NCI-H1436 treated with DMSO at 0.1 percent for 48 hours (cell line): ENCODE measurements around the gene TERT.

Experiments used
- DNase-seq: peaks from one replicate; lab custom pipeline; 2025; lab: John Stamatoyannopoulos, UW

The TERT gene

DNA sequence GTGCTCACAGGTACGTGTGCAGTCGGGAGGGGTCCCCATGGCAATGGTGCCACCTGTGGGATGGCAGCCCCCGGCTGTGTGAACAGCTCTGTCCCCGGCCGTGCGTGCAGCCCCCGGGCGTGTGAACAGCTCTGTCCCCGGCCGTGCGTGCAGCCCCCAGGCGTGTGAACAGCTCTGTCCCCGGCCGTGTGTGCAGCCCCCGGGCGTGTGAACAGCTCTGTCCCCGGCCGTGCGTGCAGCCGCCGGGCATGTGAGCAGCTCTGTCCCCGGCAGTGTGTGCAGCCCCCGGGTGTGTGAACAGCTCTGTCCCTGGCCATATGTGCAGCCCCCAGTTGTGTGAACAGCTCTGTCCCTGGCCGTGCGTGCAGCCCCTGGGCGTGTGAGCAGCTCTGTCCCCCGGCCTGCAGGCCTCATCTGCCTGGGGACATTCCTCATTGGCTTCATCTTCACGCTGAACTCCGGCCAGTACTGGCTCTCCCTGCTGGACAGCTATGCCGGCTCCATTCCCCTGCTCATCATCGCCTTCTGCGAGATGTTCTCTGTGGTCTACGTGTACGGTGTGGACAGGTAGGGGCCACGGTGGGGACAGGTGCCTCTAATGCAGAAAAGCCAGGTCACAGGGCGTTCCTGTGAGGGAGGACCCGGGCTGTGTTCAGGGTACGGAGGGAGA is 75.6 kb downstream of the TERT start:
- no peak for DNase-seq

- DNase-seq = no peak
Measured at GRCh38 chr5:1218351-1219080, 76.4 kb downstream of the TERT start.

DNA sequence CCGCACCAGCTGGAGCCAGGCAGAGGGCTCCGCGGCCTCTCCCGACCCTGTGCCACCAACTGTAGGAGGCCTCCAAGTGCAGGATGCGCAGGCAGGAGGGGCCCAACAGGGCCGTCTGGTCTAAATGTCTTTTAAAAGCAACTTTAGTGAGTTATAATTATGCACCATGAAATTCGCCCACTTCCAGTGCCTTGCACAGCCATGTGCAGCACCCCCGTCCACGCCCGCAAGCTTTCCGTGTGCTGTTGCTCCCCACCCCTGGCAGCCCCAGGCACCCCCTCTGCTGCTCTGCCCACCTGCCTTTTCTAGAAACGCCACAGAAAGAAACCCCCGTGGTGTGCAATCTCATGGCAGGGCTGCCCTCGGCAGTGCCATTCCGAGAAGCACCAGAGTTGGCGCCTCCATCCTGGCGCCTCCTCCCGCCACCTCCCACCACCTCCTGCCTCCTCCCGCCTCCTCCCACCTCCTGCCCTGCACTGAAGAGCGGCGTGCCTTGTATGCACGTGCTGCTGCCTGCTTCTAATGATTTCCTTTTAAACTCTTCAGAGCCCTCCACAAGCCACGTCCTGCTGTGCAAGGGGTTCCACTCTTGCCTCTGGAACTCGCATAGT is 77.2 kb downstream of the TERT start:
- no peak for DNase-seq

- no peak for DNase-seq
Measured at GRCh38 chr5:1216918-1217295, 78.0 kb downstream of the TERT start.

GRCh38 chr5:1216211-1216917 is 78.5 kb downstream of the TERT start:
- DNase-seq = no peak

GRCh38 chr5:1215320-1216096 is 79.4 kb downstream of the TERT start:
- no peak for DNase-seq

- peak; percentile 54 for DNase-seq
Measured at GRCh38 chr5:1214936-1215220, 80.0 kb downstream of the TERT start.

- DNase-seq = no peak
Measured at GRCh38 chr5:1214163-1214935, 80.5 kb downstream of the TERT start.

DNA sequence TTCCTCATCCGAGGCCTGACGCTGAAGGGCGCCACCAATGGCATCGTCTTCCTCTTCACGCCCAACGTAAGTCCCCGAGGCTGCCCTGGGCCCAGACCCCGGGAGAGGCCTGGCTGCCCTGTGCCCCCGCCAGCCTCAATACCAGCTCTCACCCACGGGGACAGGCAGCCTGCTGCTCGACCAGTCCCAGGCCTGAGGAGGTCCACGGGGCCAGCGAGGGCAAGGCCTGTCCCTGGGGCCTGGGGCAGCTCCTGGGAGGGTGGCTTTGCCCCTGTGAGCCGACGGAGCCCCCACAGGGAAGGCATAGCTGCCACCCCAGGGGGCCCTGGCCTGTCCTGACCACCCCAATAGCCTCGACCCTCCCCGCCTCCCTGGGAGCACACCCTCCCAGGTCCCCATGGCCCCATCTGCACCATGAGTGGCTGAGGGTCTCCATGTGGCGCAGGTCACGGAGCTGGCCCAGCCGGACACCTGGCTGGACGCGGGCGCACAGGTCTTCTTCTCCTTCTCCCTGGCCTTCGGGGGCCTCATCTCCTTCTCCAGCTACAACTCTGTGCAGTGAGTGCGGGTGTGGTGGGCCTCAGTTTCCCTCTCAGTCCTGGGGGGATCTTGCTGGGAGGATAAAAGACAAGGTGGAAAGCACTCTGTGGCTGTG is 81.2 kb downstream of the TERT start:
- no peak for DNase-seq

- DNase-seq = no peak
Measured at GRCh38 chr5:1212881-1213280, 82.0 kb downstream of the TERT start.

DNA sequence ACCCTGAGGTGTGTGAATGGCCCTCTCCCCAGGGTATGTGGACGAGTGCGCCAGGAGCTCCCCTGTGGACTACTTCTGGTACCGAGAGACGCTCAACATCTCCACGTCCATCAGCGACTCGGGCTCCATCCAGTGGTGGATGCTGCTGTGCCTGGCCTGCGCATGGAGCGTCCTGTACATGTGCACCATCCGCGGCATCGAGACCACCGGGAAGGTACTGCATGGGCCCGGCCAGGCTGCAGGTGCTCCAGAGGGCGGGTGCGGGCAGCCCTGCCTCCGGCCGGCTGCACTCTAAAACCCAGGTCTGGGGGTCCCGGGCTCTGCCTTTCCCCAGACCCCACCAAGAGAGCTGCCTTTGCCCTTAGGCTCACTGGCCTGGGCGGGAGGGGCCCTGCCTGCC is 82.6 kb downstream of the TERT start:
- no peak for DNase-seq

- no peak for DNase-seq
Measured at GRCh38 chr5:1211701-1212100, 83.2 kb downstream of the TERT start.

GRCh38 chr5:1210832-1211251 is 84.0 kb downstream of the TERT start:
- no peak for DNase-seq

DNA sequence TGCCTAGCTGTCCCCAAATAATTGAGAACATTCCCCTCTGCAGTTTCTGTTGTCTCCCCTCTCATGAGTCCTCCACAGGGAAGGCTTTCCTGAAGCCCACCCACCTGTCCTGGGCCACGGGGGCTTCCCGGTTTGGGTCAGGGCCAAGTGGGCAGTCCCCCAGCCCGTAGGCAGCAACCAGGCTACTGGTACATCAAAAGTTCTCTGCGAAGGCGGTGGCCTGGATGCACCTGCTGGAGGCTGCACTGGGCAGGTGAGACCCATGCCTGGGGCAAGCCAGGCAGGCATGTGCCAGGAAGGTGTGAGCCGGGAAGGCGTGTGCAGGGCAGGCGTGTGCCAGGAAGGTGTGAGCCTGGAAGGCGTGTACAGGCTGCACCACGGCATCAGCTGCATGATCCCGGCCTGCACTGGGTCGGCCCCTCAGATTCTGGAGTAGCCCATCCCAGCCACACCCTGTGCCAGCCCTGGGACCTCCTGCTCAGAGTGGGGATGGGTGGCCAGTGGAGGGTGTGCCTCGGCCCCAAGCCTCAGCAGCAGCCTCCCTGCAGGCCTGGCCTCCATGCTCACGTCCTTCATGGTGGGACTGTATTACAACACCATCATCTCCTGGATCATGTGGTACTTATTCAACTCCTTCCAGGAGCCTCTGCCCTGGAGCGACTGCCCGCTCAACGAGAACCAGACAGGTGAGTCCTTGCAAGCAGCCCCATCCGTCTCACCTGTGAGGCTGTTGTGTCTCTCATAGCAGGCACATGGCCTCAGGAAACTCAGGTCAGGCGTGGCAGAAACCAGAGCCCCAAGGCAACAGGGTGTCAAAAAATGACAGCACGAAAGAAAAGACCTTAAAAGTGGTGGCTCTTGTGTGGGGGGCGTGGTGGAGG is 84.7 kb downstream of the TERT start:
- DNase-seq = no peak

DNA sequence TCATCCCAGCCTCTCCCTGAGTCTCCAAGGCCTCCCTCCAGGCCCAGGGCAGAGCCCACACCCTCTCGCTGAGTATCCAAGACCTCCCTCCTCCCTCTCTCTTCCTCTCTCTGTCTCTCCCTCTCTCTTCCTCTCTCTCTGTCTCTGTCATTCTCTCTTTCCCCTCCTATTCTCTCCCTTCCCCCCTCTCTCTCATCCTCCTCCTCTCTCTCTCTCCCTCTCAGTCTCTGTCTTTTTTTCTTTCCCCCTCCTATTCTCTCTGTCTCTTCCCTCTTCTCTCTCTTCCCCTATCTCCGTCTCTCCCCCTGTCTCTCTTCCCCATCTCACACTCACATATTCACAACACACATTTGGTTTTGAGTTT is 85.4 kb downstream of the TERT start:
- DNase-seq = no peak

DNA sequence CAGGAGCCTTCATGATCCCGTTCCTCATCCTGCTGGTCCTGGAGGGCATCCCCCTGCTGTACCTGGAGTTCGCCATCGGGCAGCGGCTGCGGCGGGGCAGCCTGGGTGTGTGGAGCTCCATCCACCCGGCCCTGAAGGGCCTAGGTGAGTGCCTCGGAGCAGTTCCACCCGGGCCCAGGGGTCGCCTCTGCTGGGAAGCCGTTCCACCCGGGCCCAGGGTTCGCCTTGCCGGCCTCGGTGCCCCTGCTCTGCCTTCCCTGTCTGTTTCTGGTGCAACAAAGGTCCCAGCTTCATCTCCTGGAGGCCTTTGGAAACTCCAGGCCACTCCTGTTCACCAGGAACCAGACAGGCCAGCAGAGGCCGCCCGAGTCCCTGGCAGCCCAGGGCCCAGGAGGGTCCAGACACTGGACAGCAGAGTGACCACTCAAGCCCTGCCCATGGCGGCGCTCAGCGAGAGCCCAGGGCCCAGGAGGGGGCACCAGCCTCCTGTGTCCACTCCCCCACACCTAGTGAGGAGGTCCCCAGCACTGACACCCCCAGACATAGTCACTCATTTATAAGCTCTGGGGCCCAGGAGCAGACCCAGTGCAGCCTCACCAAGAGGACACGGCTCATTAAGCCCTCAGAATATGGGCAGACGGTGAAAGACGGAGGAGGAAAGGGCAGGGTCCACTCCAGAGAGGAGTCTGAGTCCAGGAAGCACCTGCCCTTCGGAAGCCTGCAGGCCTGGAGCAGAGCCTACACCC is 86.0 kb downstream of the TERT start:
- no peak for DNase-seq

GRCh38 chr5:1208221-1208742 is 86.6 kb downstream of the TERT start:
- DNase-seq = no peak

GRCh38 chr5:1207555-1207954 is 87.3 kb downstream of the TERT start:
- DNase-seq = no peak
